HepG2 (cell line): Measurements from ENCODE around the gene COPS7B. TPM values are rescaled to one million over a fixed set of nuclear protein-coding genes. Genes with fewer than 3 reads are reported as not detected.

Source experiments
- CEBPZ ChIP-seq: IDR thresholded peaks from 2 replicates; pipeline ENCODE4 v1.6.1; 2012; ENCODE audit warnings: low read length, improper control_type of control experiment
- CSRNP2 ChIP-seq: sonication (generic); formaldehyde crosslinking; conservative IDR thresholded peaks from 2 replicates; pipeline ENCODE4 v1.8.0; 2022; ENCODE audit warnings: low read depth, missing genetic modification reagents
- DRAP1 ChIP-seq: IDR thresholded peaks from 2 replicates; pipeline ENCODE4 v1.6.1; 2016; ENCODE audit warnings: missing genetic modification reagents, missing compliant biosample characterization
- POLR2G ChIP-seq: fragments of 200-400 bp; formaldehyde crosslinking; IDR thresholded peaks from 2 replicates; pipeline ENCODE4 v1.6.1; 2018; ENCODE audit warnings: mild to moderate bottlenecking, low read depth, low read length, moderate library complexity
- ZMAT3 ChIP-seq: sonication (generic); formaldehyde crosslinking; conservative IDR thresholded peaks from 2 replicates; pipeline ENCODE4 v1.7.0; 2021; ENCODE audit warnings: missing genetic modification reagents
- ZNF160 ChIP-seq: sonication (generic); formaldehyde crosslinking; IDR thresholded peaks from 2 replicates; pipeline ENCODE4 v1.8.0; 2022; ENCODE audit warnings: mild to moderate bottlenecking, inconsistent platforms, missing genetic modification reagents
- ZSCAN21 ChIP-seq: sonication (generic); formaldehyde crosslinking; IDR thresholded peaks from 2 replicates; pipeline ENCODE4 v1.8.0; 2022; ENCODE audit warnings: mild to moderate bottlenecking, missing genetic modification reagents, moderate library complexity, borderline replicate concordance
- polyA plus RNA-seq, 8 experiments: library from polyadenylated mRNA; depleted of rRNA in 3 of 8; stranded (reverse) in 7 of 8; unstranded in 1 of 8; fragments of >200 nt; fragmentation: Illumina TruSeq in 4 of 8; extraction: Trizol in 4 of 8; gene quantifications; 2 replicates each; pipeline versions ENCODE4 v1.2.1 to v1.2.3, GENCODE V29; 2011 to 2016; ENCODE audit warnings: low read depth in 4 of 8, missing spikeins in 1 of 8, mixed read lengths in 1 of 8; ENCODE audit not compliant: insufficient read depth in 1 of 8
- total RNA-seq, 5 experiments: library from RNA; depleted of rRNA; stranded (reverse); fragments of >200 nt; fragmentation: Illumina TruSeq; extraction: Trizol; gene quantifications; 2 replicates each; pipeline ENCODE4 v1.2.3, GENCODE V29; 2016; ENCODE audit warnings: low read depth in 1 of 5
- TF ChIP-seq, protein P1 (sequence below), 2 experiments: fragments of 450-650 bp in 1 of 2; sonication (generic) in 1 of 2; formaldehyde crosslinking in 1 of 2; IDR thresholded peaks; 2 replicates each; pipeline versions ENCODE4 v1.6.1 to v1.8.0; 2016 to 2022; ENCODE audit warnings: antibody characterized with exemption in 1 of 2, mild to moderate bottlenecking in 1 of 2, missing genetic modification reagents in 1 of 2

COPS7B gene
- total and polyA plus RNA-seq, 2 of the 13 experiments (the other 11 are each of a cell fraction or from before 2014, with no cell fraction given): 30.6 to 62.7 TPM

DNA sequence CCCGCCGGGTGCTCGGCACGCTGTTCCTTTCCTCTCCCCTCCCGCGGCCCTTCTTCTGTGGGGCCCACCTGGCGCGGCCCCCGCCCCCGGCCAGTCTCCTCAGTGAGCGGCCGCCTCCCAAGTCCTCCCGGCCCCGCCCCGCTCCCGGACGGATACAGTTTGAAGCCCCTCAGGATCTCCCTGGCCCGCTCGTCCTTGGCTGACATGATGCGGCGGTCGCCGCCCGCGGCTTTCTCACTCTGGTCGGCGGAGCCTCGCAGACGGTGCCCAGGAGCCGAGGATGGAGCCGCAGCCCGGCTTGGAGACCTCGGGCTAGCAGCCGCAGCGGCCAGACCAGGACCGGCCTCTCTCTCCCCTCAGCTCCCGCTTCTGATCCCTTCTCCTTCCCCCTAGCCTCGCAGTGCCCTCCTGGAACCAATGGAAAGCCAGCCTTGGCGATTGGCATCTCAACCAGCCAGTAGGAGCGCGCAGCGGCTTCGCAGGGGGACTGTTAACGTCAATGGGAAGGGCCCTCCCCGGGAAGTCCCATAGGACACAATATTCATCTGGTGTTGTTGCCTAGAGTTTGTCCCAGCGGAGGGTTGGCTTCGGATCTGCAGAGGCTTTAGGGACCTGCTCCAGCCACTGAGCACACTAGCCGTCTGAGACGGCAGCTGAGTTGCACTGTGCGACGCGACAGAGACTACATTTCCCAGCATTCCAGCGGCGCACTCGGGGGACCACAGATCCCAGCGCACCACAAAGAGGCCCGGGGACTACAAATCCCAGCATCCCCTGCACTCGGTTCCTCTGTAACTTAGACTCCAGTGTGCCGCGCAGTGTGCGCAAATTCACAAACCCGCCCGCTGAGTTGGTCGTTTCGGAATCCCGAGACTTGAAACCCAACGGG, 5.1 kb upstream of the COPS7B start, which contains the start of gene PDE6D (continued):
- TF ChIP-seq CEBPZ (no peak; the same call in 1 of the 2 replicates), POLR2G (peak; percentile 90), ZNF160 (peak; percentile 24; the same call in 1 of the 2 replicates), ZSCAN21 (CRISPR knock-in tag) (peak; percentile 62; the same call in 1 of the 2 replicates), DRAP1 (peak; percentile 60; the same call in 1 of the 2 replicates), ZMAT3 (CRISPR knock-in tag) (no peak), CSRNP2 (CRISPR knock-in tag) (no peak)
- TF ChIP-seq, protein P1, sequence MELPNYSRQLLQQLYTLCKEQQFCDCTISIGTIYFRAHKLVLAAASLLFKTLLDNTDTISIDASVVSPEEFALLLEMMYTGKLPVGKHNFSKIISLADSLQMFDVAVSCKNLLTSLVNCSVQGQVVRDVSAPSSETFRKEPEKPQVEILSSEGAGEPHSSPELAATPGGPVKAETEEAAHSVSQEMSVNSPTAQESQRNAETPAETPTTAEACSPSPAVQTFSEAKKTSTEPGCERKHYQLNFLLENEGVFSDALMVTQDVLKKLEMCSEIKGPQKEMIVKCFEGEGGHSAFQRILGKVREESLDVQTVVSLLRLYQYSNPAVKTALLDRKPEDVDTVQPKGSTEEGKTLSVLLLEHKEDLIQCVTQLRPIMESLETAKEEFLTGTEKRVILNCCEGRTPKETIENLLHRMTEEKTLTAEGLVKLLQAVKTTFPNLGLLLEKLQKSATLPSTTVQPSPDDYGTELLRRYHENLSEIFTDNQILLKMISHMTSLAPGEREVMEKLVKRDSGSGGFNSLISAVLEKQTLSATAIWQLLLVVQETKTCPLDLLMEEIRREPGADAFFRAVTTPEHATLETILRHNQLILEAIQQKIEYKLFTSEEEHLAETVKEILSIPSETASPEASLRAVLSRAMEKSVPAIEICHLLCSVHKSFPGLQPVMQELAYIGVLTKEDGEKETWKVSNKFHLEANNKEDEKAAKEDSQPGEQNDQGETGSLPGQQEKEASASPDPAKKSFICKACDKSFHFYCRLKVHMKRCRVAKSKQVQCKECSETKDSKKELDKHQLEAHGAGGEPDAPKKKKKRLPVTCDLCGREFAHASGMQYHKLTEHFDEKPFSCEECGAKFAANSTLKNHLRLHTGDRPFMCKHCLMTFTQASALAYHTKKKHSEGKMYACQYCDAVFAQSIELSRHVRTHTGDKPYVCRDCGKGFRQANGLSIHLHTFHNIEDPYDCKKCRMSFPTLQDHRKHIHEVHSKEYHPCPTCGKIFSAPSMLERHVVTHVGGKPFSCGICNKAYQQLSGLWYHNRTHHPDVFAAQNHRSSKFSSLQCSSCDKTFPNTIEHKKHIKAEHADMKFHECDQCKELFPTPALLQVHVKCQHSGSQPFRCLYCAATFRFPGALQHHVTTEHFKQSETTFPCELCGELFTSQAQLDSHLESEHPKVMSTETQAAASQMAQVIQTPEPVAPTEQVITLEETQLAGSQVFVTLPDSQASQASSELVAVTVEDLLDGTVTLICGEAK (IDR thresholded peaks at IDR 0.05): peak; percentile 33
- TF ChIP-seq, protein P1 (CRISPR knock-in tag; IDR thresholded peaks at IDR 0.05): peak; percentile 88
